GM21447 (cell line): ENCODE results near the gene TDRD9.
"Not testable (repeated sequence)": the region's sequence is repeated elsewhere in the genome, so short reads cannot be mapped to it uniquely, and the experiment has no call there.

Source experiments
- ATAC-seq: cut with Tn5 transposase; IDR thresholded peaks from one replicate; pipeline ENCODE4 v1.9.1; 2021; ENCODE audit not compliant: unreplicated experiment

Gene TDRD9, protein sequence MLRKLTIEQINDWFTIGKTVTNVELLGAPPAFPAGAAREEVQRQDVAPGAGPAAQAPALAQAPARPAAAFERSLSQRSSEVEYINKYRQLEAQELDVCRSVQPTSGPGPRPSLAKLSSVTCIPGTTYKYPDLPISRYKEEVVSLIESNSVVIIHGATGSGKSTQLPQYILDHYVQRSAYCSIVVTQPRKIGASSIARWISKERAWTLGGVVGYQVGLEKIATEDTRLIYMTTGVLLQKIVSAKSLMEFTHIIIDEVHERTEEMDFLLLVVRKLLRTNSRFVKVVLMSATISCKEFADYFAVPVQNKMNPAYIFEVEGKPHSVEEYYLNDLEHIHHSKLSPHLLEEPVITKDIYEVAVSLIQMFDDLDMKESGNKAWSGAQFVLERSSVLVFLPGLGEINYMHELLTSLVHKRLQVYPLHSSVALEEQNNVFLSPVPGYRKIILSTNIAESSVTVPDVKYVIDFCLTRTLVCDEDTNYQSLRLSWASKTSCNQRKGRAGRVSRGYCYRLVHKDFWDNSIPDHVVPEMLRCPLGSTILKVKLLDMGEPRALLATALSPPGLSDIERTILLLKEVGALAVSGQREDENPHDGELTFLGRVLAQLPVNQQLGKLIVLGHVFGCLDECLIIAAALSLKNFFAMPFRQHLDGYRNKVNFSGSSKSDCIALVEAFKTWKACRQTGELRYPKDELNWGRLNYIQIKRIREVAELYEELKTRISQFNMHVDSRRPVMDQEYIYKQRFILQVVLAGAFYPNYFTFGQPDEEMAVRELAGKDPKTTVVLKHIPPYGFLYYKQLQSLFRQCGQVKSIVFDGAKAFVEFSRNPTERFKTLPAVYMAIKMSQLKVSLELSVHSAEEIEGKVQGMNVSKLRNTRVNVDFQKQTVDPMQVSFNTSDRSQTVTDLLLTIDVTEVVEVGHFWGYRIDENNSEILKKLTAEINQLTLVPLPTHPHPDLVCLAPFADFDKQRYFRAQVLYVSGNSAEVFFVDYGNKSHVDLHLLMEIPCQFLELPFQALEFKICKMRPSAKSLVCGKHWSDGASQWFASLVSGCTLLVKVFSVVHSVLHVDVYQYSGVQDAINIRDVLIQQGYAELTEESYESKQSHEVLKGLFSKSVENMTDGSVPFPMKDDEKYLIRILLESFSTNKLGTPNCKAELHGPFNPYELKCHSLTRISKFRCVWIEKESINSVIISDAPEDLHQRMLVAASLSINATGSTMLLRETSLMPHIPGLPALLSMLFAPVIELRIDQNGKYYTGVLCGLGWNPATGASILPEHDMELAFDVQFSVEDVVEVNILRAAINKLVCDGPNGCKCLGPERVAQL (N-terminal part only)

GRCh38 chr14:103928011-103928890, at the start of gene TDRD9:
Gene TDRD9, plus strand, starts transcription at chr14:103928456. Its CDS starts 54 bp downstream, at chr14:103928510.
- no peak for ATAC-seq

DNA sequence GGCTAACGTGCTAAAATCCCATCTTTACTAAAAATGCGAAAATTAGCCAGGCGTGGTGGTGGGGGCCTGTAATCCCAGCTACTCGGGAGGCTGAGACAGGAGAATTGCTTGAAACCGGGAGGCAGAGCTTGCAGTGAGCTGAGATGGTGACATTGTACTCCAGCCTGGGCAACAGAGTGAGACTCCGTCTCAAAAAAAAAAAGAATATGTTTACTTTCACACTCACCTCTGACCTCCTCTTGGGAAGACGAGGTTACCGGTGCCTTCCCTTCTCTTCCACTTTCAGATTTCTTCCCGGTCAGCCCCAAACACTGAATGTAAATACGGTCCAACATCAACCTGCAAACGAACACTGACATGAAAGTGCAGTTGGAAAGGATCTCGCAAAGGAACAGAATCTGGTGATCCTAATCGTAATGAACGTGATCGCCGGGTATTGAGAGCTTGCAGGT, 49.1 kb upstream of the TDRD9 start:
- no peak for ATAC-seq

DNA sequence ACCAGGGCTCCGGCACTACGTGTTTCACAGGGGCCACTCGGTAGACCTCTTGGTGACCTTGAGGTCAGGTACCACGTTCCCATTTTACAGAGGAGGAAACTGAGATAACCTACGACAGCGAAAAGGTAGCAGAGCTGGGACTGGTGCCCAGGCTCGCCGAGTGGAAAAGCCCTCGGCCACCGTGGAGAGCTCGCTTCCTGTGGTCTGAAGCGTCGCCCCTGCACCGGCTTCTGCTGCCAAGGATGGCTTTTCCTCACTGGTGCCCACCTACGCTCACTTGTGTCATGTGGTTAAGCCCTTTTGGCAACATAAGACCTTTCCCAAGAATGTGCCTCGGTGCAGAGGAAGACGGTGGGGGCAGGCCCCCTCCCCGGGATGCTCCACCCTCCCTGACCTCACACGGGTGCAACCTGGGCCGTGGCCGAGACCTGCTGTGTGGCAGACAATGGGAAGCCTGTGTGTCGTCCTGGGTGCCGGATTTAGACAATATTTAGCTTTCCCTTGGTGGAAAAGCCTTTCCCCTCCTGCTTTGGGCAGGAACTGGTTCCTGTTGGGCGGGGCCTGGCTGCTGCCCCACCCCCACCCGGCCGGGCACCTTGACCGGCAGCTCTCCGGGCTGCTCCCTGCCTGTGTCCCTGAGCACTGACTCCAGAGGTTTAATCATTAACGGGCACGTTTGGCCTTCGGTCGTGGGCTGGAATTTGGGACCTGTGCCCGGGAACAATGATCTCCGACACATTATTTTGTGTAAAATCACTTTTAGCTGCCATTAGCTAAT, 48.5 kb upstream of the TDRD9 start:
- ATAC-seq: no peak

DNA sequence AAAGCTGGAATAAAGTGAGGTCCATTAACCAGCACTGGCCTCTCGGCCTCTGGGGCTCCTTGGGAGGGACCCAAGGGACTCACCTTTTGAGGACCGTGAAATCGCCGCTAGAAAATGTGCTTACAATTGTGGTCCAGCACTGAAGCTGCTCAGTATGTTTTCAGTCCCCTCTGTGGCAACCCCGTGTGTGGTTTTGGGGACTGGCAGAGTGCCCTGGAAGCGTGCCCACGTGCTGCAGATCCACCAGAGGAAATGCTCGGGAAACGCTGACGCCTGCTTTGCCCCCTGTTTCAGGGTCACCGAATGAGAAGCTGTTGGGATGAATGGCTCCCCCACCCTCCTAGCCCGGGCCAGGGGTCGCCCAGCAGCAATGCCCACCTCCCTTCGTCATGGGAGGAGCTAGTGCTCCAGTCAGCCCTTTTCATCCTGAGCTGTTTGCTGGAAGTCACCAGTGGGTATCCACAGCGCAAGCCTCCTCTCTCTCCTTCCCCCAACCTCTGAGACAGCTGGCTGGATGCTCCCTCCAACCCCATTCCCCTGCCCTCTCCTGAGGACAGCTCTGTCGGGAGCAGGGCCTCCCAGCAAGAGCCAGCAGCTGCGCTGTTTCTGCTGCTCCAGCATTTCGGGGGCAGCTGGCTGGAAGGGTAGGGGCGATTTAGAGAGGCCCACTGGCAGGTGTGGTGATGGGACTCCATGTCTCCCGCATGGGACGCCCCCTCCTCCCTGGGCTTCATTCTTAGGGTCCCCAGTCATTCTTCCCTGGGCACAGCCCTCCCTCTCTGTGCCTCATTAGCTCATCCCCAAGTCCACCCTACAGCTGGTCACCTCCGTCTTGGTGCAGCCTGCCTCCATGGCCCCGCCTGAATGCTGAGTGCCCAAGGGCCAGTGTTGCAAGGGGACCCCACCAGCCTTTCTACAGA, 47.6 kb upstream of the TDRD9 start:
- no peak for ATAC-seq

DNA sequence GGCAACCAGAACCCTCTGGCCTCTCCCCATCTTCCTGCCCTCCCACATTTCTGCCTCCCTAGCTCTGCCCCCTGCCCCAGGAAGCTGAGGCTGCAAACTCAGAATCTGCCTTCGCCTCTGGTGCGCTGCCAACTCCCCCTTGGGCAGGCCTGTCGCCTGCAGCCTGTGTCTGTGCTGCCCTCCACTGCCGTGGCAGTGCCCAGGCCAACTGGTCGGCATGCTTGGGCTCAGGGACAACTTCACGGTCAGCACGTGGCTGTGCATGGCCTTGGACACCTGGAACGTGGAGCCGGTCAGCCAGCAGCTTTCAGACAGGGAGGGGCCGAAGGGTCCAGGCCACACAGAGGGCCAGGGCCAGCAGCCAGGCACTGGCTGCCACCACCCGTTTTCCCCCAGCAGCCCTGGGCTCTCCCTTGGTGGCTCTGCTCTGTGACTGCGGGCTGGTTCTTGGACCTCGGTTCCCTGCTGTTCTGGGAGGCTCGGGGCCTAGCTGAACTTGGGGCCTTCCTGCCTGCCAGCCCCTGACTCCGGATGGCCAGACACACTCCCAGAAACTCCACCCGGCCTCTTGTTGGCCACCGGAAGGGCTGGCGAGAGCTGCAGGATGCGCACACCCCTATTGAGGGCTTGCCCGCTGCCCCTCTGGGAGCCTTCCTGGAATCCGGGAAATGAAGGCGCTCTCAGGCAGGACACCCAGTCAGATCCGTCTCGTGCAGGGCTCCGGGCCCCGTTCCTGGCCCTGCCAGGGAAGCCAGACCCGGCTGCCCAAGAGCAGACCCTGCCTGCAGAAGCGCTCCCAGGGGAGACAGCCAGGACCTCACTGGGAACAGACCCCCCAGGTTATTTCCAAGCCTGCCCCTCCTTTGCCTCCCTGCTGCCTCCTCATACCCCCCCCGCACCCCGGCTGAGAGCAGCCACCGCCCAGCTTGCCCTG, 46.7 kb upstream of the TDRD9 start:
- ATAC-seq: no peak

- no peak for ATAC-seq
These were observed 45.6 kb upstream of the TDRD9 start for GRCh38 chr14:103882503-103883262.

DNA sequence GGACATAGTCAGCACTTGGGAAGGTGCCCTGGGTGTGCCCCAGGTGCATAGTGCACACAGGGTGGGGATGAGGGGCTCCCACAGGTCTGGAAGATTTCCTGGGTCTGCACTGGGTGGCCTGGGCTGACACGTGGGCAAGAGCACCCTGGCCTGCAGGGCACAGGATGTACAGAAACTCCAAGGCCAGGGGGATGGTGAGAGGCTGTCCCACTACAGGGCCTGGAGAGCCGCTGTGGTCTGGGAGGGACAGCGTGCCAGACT, 45.1 kb upstream of the TDRD9 start:
- ATAC-seq: no peak

GRCh38 chr14:103884854-103885253, 43.4 kb upstream of the TDRD9 start:
- ATAC-seq: no peak

GRCh38 chr14:103885509-103885932, 42.7 kb upstream of the TDRD9 start:
- no peak for ATAC-seq

GRCh38 chr14:103886304-103887169, 41.7 kb upstream of the TDRD9 start:
- no peak for ATAC-seq

DNA sequence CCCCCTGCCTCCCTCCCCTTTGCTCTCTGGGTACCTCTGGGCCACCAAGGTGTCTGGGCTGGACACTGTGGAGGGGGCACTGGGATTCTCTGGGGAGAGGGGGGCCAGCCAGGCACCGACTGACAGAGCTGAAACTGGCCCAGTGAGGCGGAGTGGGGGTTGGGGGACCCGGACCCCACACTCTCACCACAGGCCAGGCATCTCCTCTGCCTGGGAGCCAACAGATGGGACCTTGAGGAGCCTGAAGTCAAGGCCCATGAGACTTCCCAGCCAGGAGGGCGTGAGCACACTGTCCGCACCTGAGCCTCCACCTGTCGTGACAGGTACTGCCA, 41.1 kb upstream of the TDRD9 start:
- no peak for ATAC-seq

GRCh38 chr14:103887557-103888115, 40.6 kb upstream of the TDRD9 start:
- ATAC-seq: no peak

- not testable (repeated sequence) for ATAC-seq
These were observed 39.3 kb upstream of the TDRD9 start for GRCh38 chr14:103889002-103889312.

DNA sequence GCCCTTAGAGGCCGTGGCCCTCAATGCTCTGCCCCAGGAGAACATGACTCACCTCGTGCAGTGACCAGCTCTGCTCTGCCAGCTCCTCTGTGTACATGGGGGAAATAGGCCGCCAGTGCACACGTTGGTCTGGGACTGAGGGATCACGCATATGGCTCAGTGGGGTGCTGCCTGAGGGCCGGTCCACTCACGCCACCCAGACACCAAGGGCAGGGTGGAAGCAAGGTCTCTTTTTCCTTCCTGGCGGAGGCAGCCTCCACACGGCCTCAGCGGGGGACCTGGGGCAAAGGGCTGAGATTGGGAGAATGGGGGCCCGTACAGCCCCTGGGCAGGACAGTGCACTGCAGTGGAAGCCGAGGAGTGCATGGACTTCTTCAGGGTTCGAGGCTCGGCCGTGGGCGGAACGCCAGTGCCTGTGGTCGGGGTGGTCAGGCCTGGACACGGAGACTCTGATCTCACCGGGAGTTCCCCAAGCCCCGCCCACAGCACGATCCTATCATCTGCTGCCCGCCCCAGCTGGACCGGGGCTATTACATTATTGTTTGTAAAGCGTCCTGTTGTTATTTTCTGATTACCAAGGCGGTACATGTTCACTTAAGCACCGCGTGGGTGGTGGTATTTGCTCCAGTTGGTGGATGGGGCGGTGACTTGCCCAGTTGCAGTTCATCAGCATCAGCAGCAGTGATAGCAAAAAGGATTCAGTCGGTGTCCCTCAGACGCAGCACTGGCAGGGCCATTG, 38.8 kb upstream of the TDRD9 start:
- no peak for ATAC-seq

- no peak for ATAC-seq
These were observed 38.2 kb upstream of the TDRD9 start for GRCh38 chr14:103890052-103890371.
